Measurements from ENCODE around the gene PDE8B.

PDE8B gene

GRCh38 chr5:77367741-77368140 lies 157.3 kb downstream of the PDE8B start:
- no peak for TF ChIP-seq EZH2 (IDR thresholded peaks at IDR 0.05; ENCODE audit: borderline replicate concordance, low read length)
- TF ChIP-seq, protein P1, sequence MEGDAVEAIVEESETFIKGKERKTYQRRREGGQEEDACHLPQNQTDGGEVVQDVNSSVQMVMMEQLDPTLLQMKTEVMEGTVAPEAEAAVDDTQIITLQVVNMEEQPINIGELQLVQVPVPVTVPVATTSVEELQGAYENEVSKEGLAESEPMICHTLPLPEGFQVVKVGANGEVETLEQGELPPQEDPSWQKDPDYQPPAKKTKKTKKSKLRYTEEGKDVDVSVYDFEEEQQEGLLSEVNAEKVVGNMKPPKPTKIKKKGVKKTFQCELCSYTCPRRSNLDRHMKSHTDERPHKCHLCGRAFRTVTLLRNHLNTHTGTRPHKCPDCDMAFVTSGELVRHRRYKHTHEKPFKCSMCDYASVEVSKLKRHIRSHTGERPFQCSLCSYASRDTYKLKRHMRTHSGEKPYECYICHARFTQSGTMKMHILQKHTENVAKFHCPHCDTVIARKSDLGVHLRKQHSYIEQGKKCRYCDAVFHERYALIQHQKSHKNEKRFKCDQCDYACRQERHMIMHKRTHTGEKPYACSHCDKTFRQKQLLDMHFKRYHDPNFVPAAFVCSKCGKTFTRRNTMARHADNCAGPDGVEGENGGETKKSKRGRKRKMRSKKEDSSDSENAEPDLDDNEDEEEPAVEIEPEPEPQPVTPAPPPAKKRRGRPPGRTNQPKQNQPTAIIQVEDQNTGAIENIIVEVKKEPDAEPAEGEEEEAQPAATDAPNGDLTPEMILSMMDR (IDR thresholded peaks at IDR 0.05; ENCODE audit: low read length): no peak
- H3K79me2 ChIP-seq (ENCODE audit: insufficient read depth, low read length): no peaks in the 10 kb centered on the region
- no peak overlapping the region for H2AFZ ChIP-seq (ENCODE audit: low read length)
- no peak overlapping the region for H3K9ac ChIP-seq (ENCODE audit: low read length)
- H3K4me3 ChIP-seq (ENCODE audit: low read depth, low read length, poor library complexity, severe bottlenecking): no peak overlapping the region
- H4K20me1 ChIP-seq (ENCODE audit: insufficient read depth, low read length): no peaks in the 10 kb centered on the region
- no peaks in the 10 kb centered on the region for H3K4me1 ChIP-seq (ENCODE audit: insufficient read depth, low read length, severe bottlenecking)
- no peaks in the 10 kb centered on the region for H3K9me3 ChIP-seq (ENCODE audit: low read length)
- H3K4me2 ChIP-seq (ENCODE audit: low read length): no peak overlapping the region
- no peaks in the 10 kb centered on the region for H3K36me3 ChIP-seq (ENCODE audit: insufficient read depth, low read length)
- H3F3A ChIP-seq (ENCODE audit: insufficient read depth, low read length): no peaks in the 10 kb centered on the region
- H3K9me2 ChIP-seq (ENCODE audit: low read depth, low read length): no peaks in the 10 kb centered on the region
- H3K27me3 ChIP-seq (ENCODE audit: insufficient read depth, low read length): no peaks in the 10 kb centered on the region
- no peak overlapping the region for H3K27ac ChIP-seq (ENCODE audit: low read depth, low read length, poor library complexity, severe bottlenecking)

DNA sequence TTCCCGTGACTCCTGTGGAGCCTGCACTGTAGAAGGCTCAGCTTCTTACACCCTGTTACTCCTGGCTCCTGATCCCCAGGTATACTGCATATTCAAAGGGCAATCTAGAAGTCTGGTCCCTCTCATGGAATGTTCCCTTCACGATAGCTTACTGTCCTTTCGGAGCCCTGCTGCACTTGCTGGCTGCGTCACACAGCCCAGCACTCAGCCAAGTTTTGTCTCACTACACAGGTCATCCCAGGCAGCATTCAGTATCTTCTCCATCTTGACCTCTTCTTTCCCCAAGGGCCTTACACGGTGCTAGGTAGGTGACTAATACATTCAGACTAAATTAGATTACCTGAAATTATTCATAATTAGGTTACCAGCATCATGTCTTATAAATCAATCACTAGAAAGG lies 157.9 kb downstream of the PDE8B start:
- H3K79me2 ChIP-seq (ENCODE audit: insufficient read depth, low read length): no peaks in the 10 kb centered on the region

DNA sequence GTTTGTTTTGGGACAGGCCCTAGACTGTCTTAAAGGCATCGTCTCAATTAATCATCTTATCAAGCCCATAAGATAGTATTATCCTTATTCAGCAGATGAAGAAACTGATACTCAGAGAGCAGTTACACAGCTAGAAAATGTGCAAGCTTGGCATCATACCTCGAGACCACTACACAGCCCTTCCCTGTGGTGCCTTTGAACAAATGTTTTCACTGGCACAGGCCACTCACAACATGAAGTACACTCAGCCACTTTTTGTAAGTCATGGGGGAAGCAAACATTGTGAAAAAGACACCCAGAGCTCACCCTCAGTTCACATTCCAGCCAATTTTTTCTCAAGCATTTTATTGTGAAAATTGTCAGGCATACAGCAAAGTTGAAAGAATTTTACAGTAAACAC lies 159.1 kb downstream of the PDE8B start:
- H3K9me2 ChIP-seq (ENCODE audit: low read depth, low read length): no peaks in the 10 kb centered on the region
- TF ChIP-seq, protein P1 (IDR thresholded peaks at IDR 0.05; ENCODE audit: low read length): no peak
- TF ChIP-seq EZH2 (IDR thresholded peaks at IDR 0.05; ENCODE audit: borderline replicate concordance, low read length): no peak
- no peaks in the 10 kb centered on the region for H3K9me3 ChIP-seq (ENCODE audit: low read length)
- H3K79me2 ChIP-seq (ENCODE audit: insufficient read depth, low read length): no peaks in the 10 kb centered on the region
- no peaks in the 10 kb centered on the region for H3K27me3 ChIP-seq (ENCODE audit: insufficient read depth, low read length)
- H2AFZ ChIP-seq (ENCODE audit: low read length): no peak overlapping the region
- no peaks in the 10 kb centered on the region for H3K36me3 ChIP-seq (ENCODE audit: insufficient read depth, low read length)
- H3K4me3 ChIP-seq (ENCODE audit: low read depth, low read length, poor library complexity, severe bottlenecking): no peak overlapping the region
- no peaks in the 10 kb centered on the region for H3K4me1 ChIP-seq (ENCODE audit: insufficient read depth, low read length, severe bottlenecking)
- no peak overlapping the region for H3K9ac ChIP-seq (ENCODE audit: low read length)
- H3F3A ChIP-seq (ENCODE audit: insufficient read depth, low read length): no peaks in the 10 kb centered on the region
- no peaks in the 10 kb centered on the region for H4K20me1 ChIP-seq (ENCODE audit: insufficient read depth, low read length)
- H3K4me2 ChIP-seq (ENCODE audit: low read length): no peak overlapping the region
- no peak overlapping the region for H3K27ac ChIP-seq (ENCODE audit: low read depth, low read length, poor library complexity, severe bottlenecking)

More for the DNA sequence above, 157.9 kb downstream of the PDE8B start:
- Histone ChIP-seq H2AFZ (ENCODE audit: low read length) (no peak overlapping the region), H3K36me3 (ENCODE audit: insufficient read depth, low read length) (no peaks in the 10 kb centered on the region), H3K9me3 (ENCODE audit: low read length) (no peaks in the 10 kb centered on the region), H3K27me3 (ENCODE audit: insufficient read depth, low read length) (no peaks in the 10 kb centered on the region), H4K20me1 (ENCODE audit: insufficient read depth, low read length) (no peaks in the 10 kb centered on the region), H3K4me1 (ENCODE audit: insufficient read depth, low read length, severe bottlenecking) (no peaks in the 10 kb centered on the region), H3K9me2 (ENCODE audit: low read depth, low read length) (no peaks in the 10 kb centered on the region), H3F3A (ENCODE audit: insufficient read depth, low read length) (no peaks in the 10 kb centered on the region), H3K9ac (ENCODE audit: low read length) (no peak overlapping the region), H3K4me3 (ENCODE audit: low read depth, low read length, poor library complexity, severe bottlenecking) (no peak overlapping the region), H3K4me2 (ENCODE audit: low read length) (no peak overlapping the region), H3K27ac (ENCODE audit: low read depth, low read length, poor library complexity, severe bottlenecking) (no peak overlapping the region)
- TF ChIP-seq, protein P1 (IDR thresholded peaks at IDR 0.05; ENCODE audit: low read length): no peak
- TF ChIP-seq EZH2 (IDR thresholded peaks at IDR 0.05; ENCODE audit: borderline replicate concordance, low read length): no peak
